Stimulated activated memory B cell treated with anti-CD40 and anti-IgM and Interleukin-4, amounts not matched to agents 10 μg/mL and 1 μg/mL and 100 μg/mL, for 72 hours (primary cell): ENCODE data around the gene RTCB.

Experiments
- ATAC-seq: fragments of 150-1000 bp; cut with Tn5 transposase; 2 replicates; pipeline ENCODE4 v1.10.0; 2021
- H3K27ac Mint-ChIP-seq: one replicate; pipeline ENCODE4 v1.8.0; 2022; ENCODE audit warnings: mild to moderate bottlenecking, mixed read lengths
- H3K27me3 Mint-ChIP-seq: one replicate; pipeline ENCODE4 v1.8.0; 2022; ENCODE audit warnings: mixed read lengths
- H3K36me3 Mint-ChIP-seq: one replicate; pipeline ENCODE4 v1.8.0; 2022; ENCODE audit warnings: mixed read lengths
- H3K4me1 Mint-ChIP-seq: one replicate; pipeline ENCODE4 v1.8.0; 2022; ENCODE audit warnings: mixed read lengths
- H3K4me3 Mint-ChIP-seq: one replicate; pipeline ENCODE4 v1.8.0; 2022; ENCODE audit warnings: mild to moderate bottlenecking, moderate library complexity, mixed read lengths
- H3K9me3 Mint-ChIP-seq: one replicate; pipeline ENCODE4 v1.8.0; 2022; ENCODE audit warnings: mixed read lengths

RTCB gene

DNA sequence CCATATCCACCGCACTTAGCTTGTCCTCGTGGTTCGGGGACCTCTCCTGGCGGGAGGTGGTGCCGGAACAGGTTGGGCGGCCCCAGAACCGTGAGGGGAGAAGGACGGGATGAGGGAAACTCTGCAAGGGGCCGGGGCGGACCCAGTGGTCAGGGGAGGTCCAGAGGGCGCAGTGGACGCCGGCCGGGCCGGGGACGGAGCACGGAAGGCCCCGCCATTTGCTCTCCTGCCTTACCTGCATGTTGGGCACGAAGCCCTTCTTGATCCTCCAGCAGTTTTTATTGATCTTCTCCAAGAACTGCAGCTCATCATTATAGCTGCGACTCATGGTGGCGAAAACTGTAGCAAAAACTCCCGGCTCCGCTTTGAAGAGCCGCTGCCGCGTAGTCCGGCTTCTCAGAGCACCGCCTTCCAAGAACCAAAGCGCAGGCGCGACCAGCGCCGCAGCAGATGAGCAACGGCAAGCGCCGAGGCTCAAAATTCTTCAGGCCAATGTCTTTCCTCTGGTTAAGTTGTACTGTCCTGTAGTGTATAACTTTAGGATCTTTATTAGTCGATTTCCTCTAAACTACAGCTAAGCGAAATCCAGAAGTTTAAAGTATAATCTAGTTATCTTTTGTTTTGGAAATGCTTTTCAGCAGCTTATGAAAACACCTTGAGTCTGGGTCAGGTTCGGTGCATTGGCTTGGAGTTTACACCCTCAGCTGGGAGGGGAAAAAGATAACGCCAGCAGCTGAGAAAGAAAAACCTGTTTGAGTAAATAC is at the start of gene RTCB:
Gene RTCB, minus strand, starts transcription at position 419 of the 764 bp plus-strand sequence. Its CDS starts 91 bp downstream, at position 328.
- no peaks in the 10 kb centered on the region for H3K9me3 Mint-ChIP-seq
- H3K27me3 Mint-ChIP-seq = no peaks in the 10 kb centered on the region
- peaks cover 38% of the 10 kb centered on the region for H3K4me1 Mint-ChIP-seq
- H3K27ac Mint-ChIP-seq = peak within 1 kb of the TSS; percentile 91
- peaks cover 23% of the 10 kb centered on the region for H3K36me3 Mint-ChIP-seq
- peak; percentile 84 for ATAC-seq
- peak within 1 kb of the TSS; percentile 91 for H3K4me3 Mint-ChIP-seq

DNA sequence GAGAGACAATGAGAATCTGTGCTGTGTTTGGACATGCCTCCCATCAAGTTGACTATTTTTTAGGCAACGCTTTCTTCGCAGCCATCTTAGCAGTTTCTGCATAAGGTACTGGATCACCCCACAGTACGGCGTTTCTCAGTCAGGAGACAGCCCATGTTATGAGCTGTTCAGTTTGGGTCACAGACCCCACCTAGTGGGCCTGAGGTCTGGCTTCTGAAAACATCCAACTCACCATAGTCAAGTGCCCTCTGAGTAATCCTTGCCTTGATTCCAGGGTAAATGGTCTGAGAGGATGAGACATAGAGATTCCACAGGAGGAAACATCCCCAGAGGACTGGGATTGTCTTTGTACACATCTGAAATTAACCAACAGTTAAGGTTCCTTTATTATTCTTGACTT is 45.0 kb upstream of the RTCB start:
- no peaks in the 10 kb centered on the region for H3K4me1 Mint-ChIP-seq
- H3K9me3 Mint-ChIP-seq = no peaks in the 10 kb centered on the region
- no peak for ATAC-seq
- no peaks in the 10 kb centered on the region for H3K36me3 Mint-ChIP-seq
- peaks cover 73% of the 10 kb centered on the region for H3K27me3 Mint-ChIP-seq
- H3K27ac Mint-ChIP-seq = no peak overlapping the region
- H3K4me3 Mint-ChIP-seq = no peak overlapping the region

DNA sequence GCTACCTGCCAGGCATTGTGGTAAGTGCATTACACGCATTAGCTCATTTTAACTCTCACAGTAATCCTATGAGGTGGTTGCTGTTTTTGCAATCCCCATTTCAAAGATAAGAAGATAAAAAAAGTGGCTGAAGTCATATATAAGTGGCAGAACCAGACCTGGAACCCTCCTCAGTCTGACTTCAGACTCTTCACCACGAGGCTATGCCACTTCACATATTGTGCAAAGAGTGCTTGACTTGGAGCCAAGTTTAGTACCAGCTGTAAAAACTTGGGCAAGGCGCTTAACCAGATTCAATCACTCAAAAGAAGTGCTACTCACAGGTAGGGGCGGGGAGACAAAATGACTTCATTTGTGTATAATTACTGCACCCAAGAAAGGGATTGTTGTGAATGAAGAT is 36.9 kb upstream of the RTCB start:
- Mint-ChIP-seq H3K4me3 (no peak overlapping the region), H3K27ac (no peak overlapping the region), H3K36me3 (no peaks in the 10 kb centered on the region), H3K9me3 (no peaks in the 10 kb centered on the region), H3K4me1 (no peaks in the 10 kb centered on the region), H3K27me3 (peaks cover 2% of the 10 kb centered on the region)
- no peak for ATAC-seq

DNA sequence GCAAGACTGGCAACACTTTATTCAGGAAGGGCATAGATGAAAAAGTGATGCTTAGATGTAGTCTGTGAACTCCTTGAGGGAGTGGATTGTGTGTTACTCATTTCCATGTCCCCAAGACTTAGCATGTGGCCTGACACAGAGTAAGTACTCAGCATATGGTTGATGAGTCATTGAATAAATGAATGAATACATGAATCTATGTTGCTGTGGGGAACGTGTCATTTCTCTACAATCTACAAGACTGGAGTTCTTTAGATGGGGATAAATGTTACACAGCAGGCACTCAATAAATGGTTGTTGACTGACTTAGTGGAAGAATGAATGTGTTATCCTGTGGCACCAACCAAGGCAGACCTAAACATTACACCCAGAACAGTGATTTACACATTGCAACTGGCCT is 34.3 kb upstream of the RTCB start:
- ATAC-seq = no peak
- Mint-ChIP-seq H3K4me1 (no peaks in the 10 kb centered on the region), H3K27ac (no peak overlapping the region), H3K36me3 (no peaks in the 10 kb centered on the region), H3K4me3 (no peak overlapping the region), H3K27me3 (no peaks in the 10 kb centered on the region), H3K9me3 (no peaks in the 10 kb centered on the region)

- Mint-ChIP-seq H3K4me1 (no peaks in the 10 kb centered on the region), H3K27me3 (no peaks in the 10 kb centered on the region), H3K27ac (no peak overlapping the region), H3K4me3 (no peak overlapping the region), H3K9me3 (no peaks in the 10 kb centered on the region), H3K36me3 (no peaks in the 10 kb centered on the region)
- no peak for ATAC-seq
Measured at GRCh38 chr22:32444068-32444467, 32.0 kb upstream of the RTCB start.

DNA sequence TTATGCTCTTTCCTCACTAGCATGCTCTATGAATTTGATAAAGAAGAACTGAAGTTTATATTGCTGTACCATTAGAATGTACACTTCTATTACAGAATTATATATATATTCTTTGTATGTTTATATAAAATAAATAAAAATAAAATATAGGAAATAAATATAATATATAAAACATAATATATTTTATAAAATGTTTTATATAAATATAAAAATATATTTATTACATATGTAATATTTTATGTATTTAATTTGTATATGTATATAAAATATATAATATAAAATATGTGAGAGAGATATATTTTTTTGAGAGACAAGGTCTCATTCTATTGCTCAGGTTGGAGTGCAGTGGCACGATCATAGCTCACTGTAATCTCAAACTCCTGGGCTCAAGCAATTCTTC is 18.3 kb upstream of the RTCB start:
- Mint-ChIP-seq H3K9me3 (no peaks in the 10 kb centered on the region), H3K27ac (no peak overlapping the region), H3K4me1 (no peaks in the 10 kb centered on the region), H3K4me3 (no peak overlapping the region), H3K27me3 (peaks cover 13% of the 10 kb centered on the region), H3K36me3 (no peaks in the 10 kb centered on the region)
- no peak for ATAC-seq

DNA sequence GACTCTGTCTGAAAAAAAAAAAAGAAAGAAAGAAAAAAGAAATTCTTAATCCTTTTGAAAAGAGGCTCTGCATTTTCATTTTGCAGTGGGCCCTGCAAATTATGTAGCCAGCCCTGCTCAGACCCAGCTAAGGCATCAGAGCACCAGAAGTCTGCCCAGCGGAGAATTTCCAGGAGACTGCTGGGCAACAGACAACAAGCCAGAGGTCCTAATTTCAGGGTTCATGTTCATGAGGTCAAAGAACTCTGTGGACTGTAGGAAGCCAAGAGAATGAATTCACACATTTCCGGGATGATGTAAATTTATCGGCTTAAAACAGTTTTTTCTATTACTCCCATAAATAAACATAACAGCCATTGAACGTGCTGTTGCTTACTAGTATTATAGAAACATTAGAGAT is 14.8 kb upstream of the RTCB start:
- no peak overlapping the region for H3K4me3 Mint-ChIP-seq
- no peak for ATAC-seq
- peaks cover 3% of the 10 kb centered on the region for H3K9me3 Mint-ChIP-seq
- no peak overlapping the region for H3K27ac Mint-ChIP-seq
- H3K36me3 Mint-ChIP-seq = no peaks in the 10 kb centered on the region
- H3K4me1 Mint-ChIP-seq = no peaks in the 10 kb centered on the region
- peaks cover 24% of the 10 kb centered on the region for H3K27me3 Mint-ChIP-seq

DNA sequence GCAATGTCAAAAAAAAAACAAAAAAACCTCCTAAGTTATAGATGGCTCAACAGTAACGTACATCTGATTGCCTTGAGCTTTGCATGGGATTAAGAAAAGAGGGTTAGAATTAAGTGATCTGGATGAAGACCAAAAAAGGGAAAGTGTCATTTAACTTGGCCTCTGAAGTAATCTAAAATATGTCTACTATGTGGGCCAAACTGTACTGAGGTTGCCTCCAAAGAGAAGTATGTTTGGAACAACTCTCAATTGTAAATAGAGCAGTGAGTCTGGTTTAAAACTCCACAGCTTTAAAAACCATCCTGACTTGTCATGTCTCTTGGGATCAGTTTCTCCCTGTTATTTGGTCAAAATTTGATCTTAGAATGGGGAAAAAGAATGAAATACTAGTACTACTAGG is 11.6 kb upstream of the RTCB start:
- Mint-ChIP-seq H3K4me3 (no peak overlapping the region), H3K27me3 (peaks cover 52% of the 10 kb centered on the region), H3K9me3 (peaks cover 3% of the 10 kb centered on the region), H3K27ac (no peak overlapping the region), H3K36me3 (no peaks in the 10 kb centered on the region), H3K4me1 (no peaks in the 10 kb centered on the region)
- ATAC-seq = no peak

- Mint-ChIP-seq H3K27ac (no peak overlapping the region), H3K4me1 (no peaks in the 10 kb centered on the region), H3K27me3 (peaks cover 51% of the 10 kb centered on the region), H3K36me3 (no peaks in the 10 kb centered on the region), H3K4me3 (no peak overlapping the region), H3K9me3 (peaks cover 3% of the 10 kb centered on the region)
- no peak for ATAC-seq
Measured at GRCh38 chr22:32422062-32422461, 10.0 kb upstream of the RTCB start.

GRCh38 chr22:32421484-32421883 is 9.4 kb upstream of the RTCB start:
- ATAC-seq = no peak
- Mint-ChIP-seq H3K27ac (no peak overlapping the region), H3K4me1 (no peaks in the 10 kb centered on the region), H3K27me3 (peaks cover 50% of the 10 kb centered on the region), H3K4me3 (no peak overlapping the region), H3K36me3 (no peaks in the 10 kb centered on the region), H3K9me3 (peaks cover 3% of the 10 kb centered on the region)

DNA sequence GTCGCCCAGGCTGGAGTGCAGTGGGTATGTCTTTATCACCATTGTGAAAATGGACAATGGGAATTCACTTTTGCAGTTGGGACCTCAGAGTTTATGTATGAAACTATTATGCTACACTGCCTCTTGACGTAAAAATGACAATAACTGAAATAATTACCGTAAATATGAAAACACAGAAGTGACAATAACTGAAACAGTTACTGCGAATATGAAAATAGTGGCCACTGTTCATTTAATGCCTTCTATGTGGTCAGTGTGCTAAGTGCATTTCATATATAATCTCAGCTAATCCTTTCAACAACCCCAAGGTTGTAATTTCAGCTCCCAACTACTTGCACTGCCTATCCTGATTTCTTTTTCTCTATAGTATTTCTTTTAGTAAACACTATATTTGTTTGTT is 5.9 kb upstream of the RTCB start:
- no peak overlapping the region for H3K4me3 Mint-ChIP-seq
- no peak for ATAC-seq
- H3K27ac Mint-ChIP-seq = no peak overlapping the region
- H3K4me1 Mint-ChIP-seq = no peaks in the 10 kb centered on the region
- H3K9me3 Mint-ChIP-seq = no peaks in the 10 kb centered on the region
- H3K27me3 Mint-ChIP-seq = peaks cover 45% of the 10 kb centered on the region
- no peaks in the 10 kb centered on the region for H3K36me3 Mint-ChIP-seq

- H3K36me3 Mint-ChIP-seq = no peaks in the 10 kb centered on the region
- H3K27ac Mint-ChIP-seq = no peak overlapping the region
- H3K4me1 Mint-ChIP-seq = no peaks in the 10 kb centered on the region
- H3K4me3 Mint-ChIP-seq = no peak overlapping the region
- H3K9me3 Mint-ChIP-seq = no peaks in the 10 kb centered on the region
- peaks cover 33% of the 10 kb centered on the region for H3K27me3 Mint-ChIP-seq
- ATAC-seq = no peak
Measured at GRCh38 chr22:32416556-32417085, 4.6 kb upstream of the RTCB start.

- no peak overlapping the region for H3K27ac Mint-ChIP-seq
- H3K36me3 Mint-ChIP-seq = peaks cover 5% of the 10 kb centered on the region
- H3K4me3 Mint-ChIP-seq = no peak overlapping the region
- H3K4me1 Mint-ChIP-seq = peaks cover 17% of the 10 kb centered on the region
- H3K27me3 Mint-ChIP-seq = peaks cover 12% of the 10 kb centered on the region
- no peak for ATAC-seq
- H3K9me3 Mint-ChIP-seq = no peaks in the 10 kb centered on the region
Measured at GRCh38 chr22:32414191-32414590, 2.1 kb upstream of the RTCB start.

GRCh38 chr22:32413719-32414118 is 1.7 kb upstream of the RTCB start:
- Mint-ChIP-seq H3K9me3 (no peaks in the 10 kb centered on the region), H3K27me3 (peaks cover 8% of the 10 kb centered on the region), H3K4me3 (no peak overlapping the region), H3K4me1 (peaks cover 22% of the 10 kb centered on the region), H3K27ac (no peak overlapping the region), H3K36me3 (peaks cover 8% of the 10 kb centered on the region)
- ATAC-seq = no peak

DNA sequence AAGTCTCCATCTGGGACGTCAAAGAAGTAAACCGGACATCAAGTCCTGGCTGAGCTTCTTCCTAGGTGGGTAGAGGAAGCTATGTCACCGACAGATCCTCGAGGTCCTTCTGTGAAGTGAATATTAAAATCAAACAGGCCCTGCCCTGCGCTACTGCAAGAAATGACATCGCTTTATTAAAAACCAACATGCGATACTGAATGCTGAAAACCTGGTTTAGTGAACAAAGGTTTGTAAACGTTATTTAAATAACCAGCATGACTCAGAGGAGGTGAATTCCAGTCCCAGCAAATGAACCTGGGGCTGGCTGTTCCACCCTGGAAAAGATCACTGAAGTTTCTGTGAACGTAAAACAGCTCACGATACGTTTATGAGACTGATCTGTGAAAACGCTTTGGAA is 645 bp downstream of the RTCB start:
- Mint-ChIP-seq H3K9me3 (no peaks in the 10 kb centered on the region), H3K4me1 (peaks cover 43% of the 10 kb centered on the region), H3K4me3 (peak overlapping the region; percentile 91), H3K27me3 (no peaks in the 10 kb centered on the region), H3K27ac (peak overlapping the region; percentile 91), H3K36me3 (peaks cover 23% of the 10 kb centered on the region)
- ATAC-seq = no peak

DNA sequence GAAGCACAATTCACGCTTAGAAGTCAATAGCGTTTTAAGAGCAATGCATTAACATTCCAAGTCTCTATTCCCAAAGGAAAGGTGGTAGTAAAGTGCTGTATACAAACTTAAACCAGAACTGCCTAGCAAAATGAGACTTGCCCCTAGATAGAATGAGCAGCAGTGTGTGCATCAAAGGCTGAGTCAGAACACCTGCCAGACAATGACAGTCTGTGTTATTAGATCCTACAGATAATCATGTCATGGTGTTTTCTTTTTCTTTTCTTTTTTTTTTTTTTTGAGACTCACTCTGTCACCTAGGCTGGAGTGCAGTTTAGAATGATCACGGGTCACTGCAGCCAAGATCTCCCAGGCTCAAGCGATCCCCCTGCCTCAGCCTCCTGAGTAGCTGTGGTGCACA is 1.6 kb downstream of the RTCB start:
- Mint-ChIP-seq H3K9me3 (no peaks in the 10 kb centered on the region), H3K4me1 (peaks cover 45% of the 10 kb centered on the region), H3K4me3 (peak overlapping the region; percentile 91), H3K36me3 (peaks cover 30% of the 10 kb centered on the region), H3K27ac (peak overlapping the region; percentile 91), H3K27me3 (no peaks in the 10 kb centered on the region)
- ATAC-seq = no peak
